Brain microvascular endothelial cell (primary cell): ENCODE data around the gene KIF1A.

Source experiments
- DNase-seq: peaks from one replicate; pipeline ENCODE4 v3.0.0-alpha.2; 2020
- H3K27ac ChIP-seq: fragments of 250-450 bp; sonication (Bioruptor Pico); 2 replicates; pipeline ENCODE4 v1.5.1; 2020; ENCODE audit warnings: mild to moderate bottlenecking, moderate library complexity
- H3K27me3 ChIP-seq: fragments of 250-450 bp; sonication (Bioruptor Pico); replicated peaks from 2 replicates; pipeline ENCODE4 v1.5.1; 2020; ENCODE audit warnings: mild to moderate bottlenecking
- H3K36me3 ChIP-seq: fragments of 250-450 bp; sonication (Bioruptor Pico); replicated peaks from 2 replicates; pipeline ENCODE4 v1.5.1; 2020; ENCODE audit warnings: mild to moderate bottlenecking
- H3K4me3 ChIP-seq: 2 replicates; pipeline ENCODE4 v1.5.1; 2011; ENCODE audit warnings: low read depth, mild to moderate bottlenecking, control low read depth, low read length, moderate library complexity
- CTCF ChIP-seq: IDR thresholded peaks from 2 replicates; pipeline ENCODE4 v1.5.1; 2011; ENCODE audit warnings: low read depth, mild to moderate bottlenecking, moderate library complexity, low read length, control low read depth, inconsistent platforms; ENCODE audit errors: missing control alignments
- in situ Hi-C: cut with HindIII; loops from 2 replicates; pipeline ENCODE4 v1.10.0; 2017; ENCODE audit warnings: low sequenced_read_pairs, low pct_ligation_motif_present

The KIF1A gene

GRCh38 chr2:240864475-240864874 lies 44.5 kb upstream of the KIF1A start:
- no peaks in the 10 kb centered on the region for H3K27me3 ChIP-seq
- no peak for DNase-seq

GRCh38 chr2:240861547-240861946 lies 41.5 kb upstream of the KIF1A start:
- H3K4me3 ChIP-seq: no peak overlapping the region
- in situ Hi-C loops: no loop called here
- H3K27ac ChIP-seq: no peak overlapping the region
- no peaks in the 10 kb centered on the region for H3K27me3 ChIP-seq
- H3K36me3 ChIP-seq: no peaks in the 10 kb centered on the region
- DNase-seq: no peak
- TF ChIP-seq CTCF: no peak

More at GRCh38 chr2:240864475-240864874, 44.5 kb upstream of the KIF1A start:
- H3K36me3 ChIP-seq: no peaks in the 10 kb centered on the region
- H3K4me3 ChIP-seq: no peak overlapping the region
- in situ Hi-C loops: no loop called here
- H3K27ac ChIP-seq: no peak overlapping the region
- no peak for TF ChIP-seq CTCF

GRCh38 chr2:240858871-240859270 lies 38.9 kb upstream of the KIF1A start:
- H3K27me3 ChIP-seq: no peaks in the 10 kb centered on the region
- in situ Hi-C loops: no loop called here
- no peak overlapping the region for H3K27ac ChIP-seq
- H3K4me3 ChIP-seq: no peak overlapping the region
- TF ChIP-seq CTCF: no peak
- no peaks in the 10 kb centered on the region for H3K36me3 ChIP-seq
- no peak for DNase-seq

GRCh38 chr2:240858321-240858720 lies 38.3 kb upstream of the KIF1A start:
- Histone ChIP-seq H3K4me3 (no peak overlapping the region), H3K27me3 (no peaks in the 10 kb centered on the region), H3K36me3 (no peaks in the 10 kb centered on the region), H3K27ac (no peak overlapping the region)
- in situ Hi-C loops: no loop called here
- TF ChIP-seq CTCF: no peak
- no peak for DNase-seq

- in situ Hi-C loops: no loop called here
- no peak for DNase-seq
- TF ChIP-seq CTCF: no peak
- Histone ChIP-seq H3K27ac (no peak overlapping the region), H3K27me3 (no peaks in the 10 kb centered on the region), H3K4me3 (no peak overlapping the region), H3K36me3 (no peaks in the 10 kb centered on the region)
Observed at GRCh38 chr2:240857039-240858008, 37.3 kb upstream of the KIF1A start.
